ENCODE data around the gene YWHAG. TPM values are rescaled to one million over a fixed set of nuclear protein-coding genes. Genes with fewer than 3 reads are reported as not detected.

YWHAG gene
- total RNA-seq, 1 donor from 2014 or later = 190 TPM

- H3K27ac Mint-ChIP-seq = peak overlapping the region; percentile 76
- Histone ChIP-seq H3K4me3 (peak overlapping the region; percentile 45), H3F3A (ENCODE audit: low read depth) (peaks cover 22% of the 10 kb centered on the region), H3K36me3 (no peaks in the 10 kb centered on the region), H4K20me1 (ENCODE audit: low read depth) (no peaks in the 10 kb centered on the region), H3K9me3 (ENCODE audit: low read depth) (no peaks in the 10 kb centered on the region), H3K4me2 (peak overlapping the region; percentile 83), H3K79me2 (ENCODE audit: low read depth) (no peaks in the 10 kb centered on the region), H3K4me1 (peaks cover 19% of the 10 kb centered on the region), H3K9ac (no peak overlapping the region), H3K27ac (no peak overlapping the region), H3K27me3 (peaks cover 26% of the 10 kb centered on the region), H2AFZ (replicated peaks) (peak overlapping the region; percentile 65)
- peak; percentile 95 for DNase-seq (ENCODE audit: low spot score)
- H3K4me1 Mint-ChIP-seq = peaks cover 46% of the 10 kb centered on the region
- H3K4me3 Mint-ChIP-seq = peak overlapping the region; percentile 87
- H3K27me3 Mint-ChIP-seq (ENCODE audit: insufficient read depth, low read depth) = peaks cover 16% of the 10 kb centered on the region
- H3K36me3 Mint-ChIP-seq = no peaks in the 10 kb centered on the region
- H3K9me3 Mint-ChIP-seq = no peaks in the 10 kb centered on the region
- TF ChIP-seq EZH2phosphoT487 (IDR thresholded peaks at IDR 0.05) (no peak), EZH2 (IDR thresholded peaks at IDR 0.05) (no peak), CTCF (IDR thresholded peaks at IDR 0.05) (no peak)
These were observed 55.3 kb downstream of the YWHAG start for GRCh38 chr7:76303202-76304147.

- DNase-seq (ENCODE audit: low spot score) = peak; percentile 79
- H3K27ac Mint-ChIP-seq = peak within 1 kb of the TSS; percentile 98
- Histone ChIP-seq H3K36me3 (no peaks in the 10 kb centered on the region), H3K9me3 (ENCODE audit: low read depth) (no peaks in the 10 kb centered on the region), H3K9ac (no peak within 1 kb of the TSS), H3K27me3 (peaks cover 26% of the 10 kb centered on the region), H3F3A (ENCODE audit: low read depth) (peaks cover 22% of the 10 kb centered on the region), H2AFZ (replicated peaks) (peak within 1 kb of the TSS; percentile 65), H4K20me1 (ENCODE audit: low read depth) (no peaks in the 10 kb centered on the region), H3K4me3 (peak within 1 kb of the TSS; percentile 45), H3K4me1 (peaks cover 19% of the 10 kb centered on the region), H3K27ac (no peak within 1 kb of the TSS), H3K79me2 (ENCODE audit: low read depth) (no peaks in the 10 kb centered on the region), H3K4me2 (peak within 1 kb of the TSS; percentile 83)
- peaks cover 41% of the 10 kb centered on the region for H3K4me1 Mint-ChIP-seq
- peak within 1 kb of the TSS; percentile 87 for H3K4me3 Mint-ChIP-seq
- H3K27me3 Mint-ChIP-seq (ENCODE audit: insufficient read depth, low read depth) = peaks cover 16% of the 10 kb centered on the region
- H3K36me3 Mint-ChIP-seq = no peaks in the 10 kb centered on the region
- H3K9me3 Mint-ChIP-seq = no peaks in the 10 kb centered on the region
- TF ChIP-seq EZH2phosphoT487 (IDR thresholded peaks at IDR 0.05) (no peak), CTCF (IDR thresholded peaks at IDR 0.05) (no peak), EZH2 (IDR thresholded peaks at IDR 0.05) (no peak)
These were observed 56.2 kb downstream of the YWHAG start, which contains the start of gene HSPB1 for GRCh38 chr7:76302347-76303201. Gene HSPB1 (plus strand): TSS chr7:76302673. CDS start chr7:76302713, 40 bp downstream.

- peaks cover 16% of the 10 kb centered on the region for H3K27me3 Mint-ChIP-seq (ENCODE audit: insufficient read depth, low read depth)
- H3K4me3 Mint-ChIP-seq = no peak overlapping the region
- H3K36me3 ChIP-seq = no peaks in the 10 kb centered on the region
- no peak for DNase-seq (ENCODE audit: low spot score)
- no peak overlapping the region for H3K4me3 ChIP-seq
- H3K79me2 ChIP-seq (ENCODE audit: low read depth) = no peaks in the 10 kb centered on the region
- TF ChIP-seq EZH2 (IDR thresholded peaks at IDR 0.05) = no peak
- TF ChIP-seq CTCF (IDR thresholded peaks at IDR 0.05) = no peak
- no peak for TF ChIP-seq EZH2phosphoT487 (IDR thresholded peaks at IDR 0.05)
- H4K20me1 ChIP-seq (ENCODE audit: low read depth) = no peaks in the 10 kb centered on the region
- H3F3A ChIP-seq (ENCODE audit: low read depth) = peaks cover 16% of the 10 kb centered on the region
- peaks cover 26% of the 10 kb centered on the region for H3K27me3 ChIP-seq
- no peaks in the 10 kb centered on the region for H3K36me3 Mint-ChIP-seq
- no peak overlapping the region for H3K27ac Mint-ChIP-seq
- no peaks in the 10 kb centered on the region for H3K9me3 Mint-ChIP-seq
- no peak overlapping the region for H3K4me2 ChIP-seq
- H2AFZ ChIP-seq (replicated peaks) = no peak overlapping the region
- H3K9ac ChIP-seq = no peak overlapping the region
- peaks cover 7% of the 10 kb centered on the region for H3K4me1 ChIP-seq
- no peak overlapping the region for H3K27ac ChIP-seq
- peaks cover 28% of the 10 kb centered on the region for H3K4me1 Mint-ChIP-seq
- H3K9me3 ChIP-seq (ENCODE audit: low read depth) = no peaks in the 10 kb centered on the region
These were observed 57.8 kb downstream of the YWHAG start for GRCh38 chr7:76301000-76301399.

Measured in neural progenitor cell (in vitro differentiated cells).